Measurements from ENCODE around the gene RGP1. TPM values are rescaled to one million over a fixed set of nuclear protein-coding genes. Genes with fewer than 3 reads are reported as not detected.

The RGP1 gene
- polyA plus RNA-seq, 1 of the 3 experiments (the other 2 are of a cell fraction) = 16.1 TPM

DNA sequence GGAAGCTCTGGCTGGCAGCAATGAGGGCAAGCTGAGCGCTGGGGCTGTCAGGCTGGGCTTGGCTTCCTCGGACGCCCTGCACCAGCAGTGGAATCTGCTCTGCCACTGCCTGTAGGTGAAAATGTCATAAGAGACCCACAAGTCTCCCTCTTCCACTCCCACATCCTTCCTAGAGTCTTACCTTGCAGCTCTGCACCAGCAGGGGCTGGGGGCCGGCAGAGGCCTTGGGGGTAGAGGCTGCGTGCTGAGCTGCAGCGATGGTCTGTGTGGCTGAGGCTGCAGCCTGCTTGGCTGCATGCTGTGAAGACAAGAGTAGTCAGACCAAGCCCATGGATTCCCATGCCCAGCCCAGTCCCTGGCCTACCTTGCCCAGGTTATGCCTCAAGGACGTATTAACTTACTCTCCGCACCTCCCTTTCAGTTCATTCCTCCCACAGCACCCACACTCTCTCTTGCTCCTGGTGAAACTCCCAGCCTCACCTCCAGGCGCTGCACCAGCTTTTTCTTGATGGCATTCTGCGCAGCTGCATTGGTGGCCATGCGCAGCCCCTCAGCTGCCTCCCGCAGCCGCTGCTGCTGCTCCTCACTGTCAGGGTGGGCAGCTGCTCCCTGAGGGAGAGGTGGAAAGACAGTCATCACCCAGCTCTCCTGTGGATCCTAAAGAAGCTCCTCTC, 34.4 kb upstream of the RGP1 start:
- H3K9me3 ChIP-seq = no peaks in the 10 kb centered on the region
- no peak overlapping the region for H2AFZ ChIP-seq (ENCODE audit: low read depth)
- no peaks in the 10 kb centered on the region; the same call in 1 of the 2 replicates for H3K79me2 ChIP-seq (ENCODE audit: insufficient read depth)
- no peaks in the 10 kb centered on the region for H4K20me1 ChIP-seq (ENCODE audit: insufficient read depth)
- no peak for DNase-seq
- no peaks in the 10 kb centered on the region for H3K9me2 ChIP-seq
- ChIA-PET POLR2A (interaction anchor here (1.5 kb wide), 1 partner anchor 13 kb away, joined by 3 read pairs; no protein-coding TSS in a partner anchor), CTCF (interaction anchor here (1.1 to 19.9 kb wide), 6 partner anchors 10 to 84 kb away, joined by 3 to 183 read pairs (median 3); partner anchors contain the start of genes CREB3 and TLN1)
- H3K9ac ChIP-seq = no peak overlapping the region
- no peaks in the 10 kb centered on the region for H3K4me1 ChIP-seq (ENCODE audit: control insufficient read depth in 1 of 2, insufficient read depth in 2 of 2, low read depth in 1 of 2, low read length in 1 of 2)
- H3F3A ChIP-seq (replicated peaks; ENCODE audit: insufficient read depth) = peaks cover 4% of the 10 kb centered on the region
- no peaks in the 10 kb centered on the region for H3K27me3 ChIP-seq (ENCODE audit: insufficient read depth)
- TF ChIP-seq, protein P1, sequence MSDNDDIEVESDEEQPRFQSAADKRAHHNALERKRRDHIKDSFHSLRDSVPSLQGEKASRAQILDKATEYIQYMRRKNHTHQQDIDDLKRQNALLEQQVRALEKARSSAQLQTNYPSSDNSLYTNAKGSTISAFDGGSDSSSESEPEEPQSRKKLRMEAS (IDR thresholded peaks at IDR 0.05; ENCODE audit: low read depth) = no peak
- TF ChIP-seq NRF1 (IDR thresholded peaks at IDR 0.05; ENCODE audit: low read depth, low read length) (no peak), RCOR1 (IDR thresholded peaks at IDR 0.05; ENCODE audit: low read length) (no peak), TEAD4 (IDR thresholded peaks at IDR 0.05; ENCODE audit: borderline replicate concordance, insufficient read depth) (no peak), RFX5 (IDR thresholded peaks at IDR 0.05; ENCODE audit: low read length) (no peak), EZH2phosphoT487 (IDR thresholded peaks at IDR 0.05; ENCODE audit: borderline replicate concordance, low read depth) (no peak), SMC3 (IDR thresholded peaks at IDR 0.05; ENCODE audit: low read depth, low read length) (no peak), FOXJ3 (CRISPR knock-in tag; IDR thresholded peaks at IDR 0.05) (no peak), FOXM1 (IDR thresholded peaks at IDR 0.05; ENCODE audit: low read depth) (no peak), TCF12 (IDR thresholded peaks at IDR 0.05) (no peak), RAD21 (IDR thresholded peaks at IDR 0.05; ENCODE audit: low read length) (no peak), POLR2AphosphoS5 (IDR thresholded peaks at IDR 0.05; ENCODE audit: low read depth, low read length) (no peak), GATA2 (CRISPR knock-in tag; IDR thresholded peaks at IDR 0.05) (no peak), FOSL2 (IDR thresholded peaks at IDR 0.05; ENCODE audit: borderline replicate concordance, low read depth) (no peak)
- TF ChIP-seq, protein P2, sequence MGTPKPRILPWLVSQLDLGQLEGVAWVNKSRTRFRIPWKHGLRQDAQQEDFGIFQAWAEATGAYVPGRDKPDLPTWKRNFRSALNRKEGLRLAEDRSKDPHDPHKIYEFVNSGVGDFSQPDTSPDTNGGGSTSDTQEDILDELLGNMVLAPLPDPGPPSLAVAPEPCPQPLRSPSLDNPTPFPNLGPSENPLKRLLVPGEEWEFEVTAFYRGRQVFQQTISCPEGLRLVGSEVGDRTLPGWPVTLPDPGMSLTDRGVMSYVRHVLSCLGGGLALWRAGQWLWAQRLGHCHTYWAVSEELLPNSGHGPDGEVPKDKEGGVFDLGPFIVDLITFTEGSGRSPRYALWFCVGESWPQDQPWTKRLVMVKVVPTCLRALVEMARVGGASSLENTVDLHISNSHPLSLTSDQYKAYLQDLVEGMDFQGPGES (IDR thresholded peaks at IDR 0.05; ENCODE audit: low read depth, low read length) = no peak
- TF ChIP-seq, protein P3, sequence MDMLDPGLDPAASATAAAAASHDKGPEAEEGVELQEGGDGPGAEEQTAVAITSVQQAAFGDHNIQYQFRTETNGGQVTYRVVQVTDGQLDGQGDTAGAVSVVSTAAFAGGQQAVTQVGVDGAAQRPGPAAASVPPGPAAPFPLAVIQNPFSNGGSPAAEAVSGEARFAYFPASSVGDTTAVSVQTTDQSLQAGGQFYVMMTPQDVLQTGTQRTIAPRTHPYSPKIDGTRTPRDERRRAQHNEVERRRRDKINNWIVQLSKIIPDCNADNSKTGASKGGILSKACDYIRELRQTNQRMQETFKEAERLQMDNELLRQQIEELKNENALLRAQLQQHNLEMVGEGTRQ (IDR thresholded peaks at IDR 0.05; ENCODE audit: borderline replicate concordance, low read depth, low read length) = no peak
- H3K4me2 ChIP-seq = no peak overlapping the region
- no peak overlapping the region for H3K4me3 ChIP-seq (ENCODE audit: low read depth in 2 of 2, low read length in 1 of 2)
- H3K27ac ChIP-seq (ENCODE audit: low read depth in 2 of 2, low read length in 1 of 2) = no peak overlapping the region
- 99% methylated on average over 10 of the region's 13 CpGs for WGBS (ENCODE audit: low lambda C conversion rate)
- peaks cover 57 to 88% of the 10 kb centered on the region in 2 experiments for H3K36me3 ChIP-seq (replicated peaks in 1 of 2; ENCODE audit: control insufficient read depth in 1 of 2, insufficient read depth in 2 of 2, low read length in 1 of 2)
